NCI-H446 treated with DMSO at 0.1 percent for 48 hours (cell line): ENCODE results near the gene TEDC2.
"Not testable (repeated sequence)": the region's sequence is repeated elsewhere in the genome, so short reads cannot be mapped to it uniquely, and the experiment has no call there.

ENCODE experiments used
- DNase-seq: peaks from one replicate; lab custom pipeline; 2025; lab: John Stamatoyannopoulos, UW

The TEDC2 gene

GRCh38 chr16:2438121-2438520, 21.8 kb upstream of the TEDC2 start:
- no peak for DNase-seq

DNA sequence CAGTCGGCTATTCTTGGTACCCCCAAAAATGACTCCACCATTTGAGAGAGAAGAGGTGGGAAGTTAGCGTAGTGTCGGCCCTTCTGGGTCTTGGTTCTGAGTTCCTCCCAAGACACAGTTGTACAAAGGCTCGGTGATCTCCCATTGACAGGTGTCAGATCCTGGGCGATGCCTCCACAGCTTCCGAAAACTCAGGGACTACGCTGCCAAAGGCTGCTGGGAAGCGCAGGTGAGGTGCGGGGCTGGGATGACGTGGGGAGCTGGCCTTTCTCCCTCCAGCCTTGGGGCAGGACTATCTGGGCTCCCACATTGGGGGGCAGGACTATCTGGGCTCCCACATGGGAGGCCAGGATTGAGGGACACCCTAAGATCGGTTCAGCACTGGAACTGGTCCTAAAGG, 20.3 kb upstream of the TEDC2 start:
- no peak for DNase-seq

GRCh38 chr16:2441143-2441804, 18.6 kb upstream of the TEDC2 start:
- not testable (repeated sequence) for DNase-seq

- no peak for DNase-seq
Observed at GRCh38 chr16:2443555-2443954, 16.4 kb upstream of the TEDC2 start.

DNA sequence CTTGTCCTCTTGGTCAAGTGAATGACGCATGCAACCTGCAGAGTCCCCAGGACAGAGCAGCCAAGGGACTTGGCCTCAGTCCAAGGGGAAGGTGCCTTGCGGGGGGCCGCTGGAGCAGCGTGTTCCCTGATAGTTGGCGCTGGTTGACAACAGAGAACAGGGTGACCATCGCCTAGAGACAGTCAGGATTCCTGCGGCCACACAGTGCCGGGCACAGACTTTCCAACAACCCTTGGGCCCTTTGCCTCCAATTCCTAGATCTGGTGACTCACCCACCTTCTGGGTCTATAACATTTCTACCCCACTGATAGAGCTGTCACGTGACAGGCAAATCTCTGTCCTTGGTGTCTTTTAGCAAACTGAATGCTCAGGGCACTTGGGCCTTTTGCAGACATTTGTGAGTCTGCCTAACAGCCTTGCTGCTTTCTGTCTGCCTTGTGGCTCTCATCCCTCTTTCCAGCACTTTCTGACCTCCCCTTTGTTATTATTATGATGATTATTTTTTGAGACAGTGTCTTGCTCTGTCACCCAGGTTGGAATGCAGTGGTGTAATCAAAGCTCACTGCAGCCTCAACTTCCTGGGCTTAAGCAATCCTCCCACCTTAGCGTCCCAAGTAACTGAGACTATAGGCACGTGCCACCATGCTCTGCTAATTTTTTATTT, 11.9 kb upstream of the TEDC2 start:
- DNase-seq = no peak

DNA sequence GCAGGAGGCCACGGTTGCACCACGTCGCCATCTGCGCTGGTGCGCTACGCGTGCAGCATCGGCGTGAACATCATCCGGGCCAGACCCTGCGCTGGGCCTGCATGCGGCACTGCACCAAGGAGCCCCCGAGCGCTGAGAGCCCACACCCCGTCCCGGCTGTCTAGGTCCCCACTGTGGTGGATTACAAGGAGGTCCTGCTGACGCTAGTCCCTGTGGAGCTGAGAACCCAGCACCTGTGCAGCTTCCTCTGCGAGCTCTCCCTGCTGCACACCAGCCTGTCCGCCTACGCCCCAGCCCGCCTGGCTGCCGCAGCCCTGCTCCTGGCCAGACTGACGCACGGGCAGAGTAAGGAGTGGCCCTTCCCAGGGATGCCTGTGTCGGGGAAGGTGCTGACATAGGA, 10.8 kb upstream of the TEDC2 start:
- DNase-seq = no peak

- DNase-seq = no peak
Observed at GRCh38 chr16:2450535-2450934, 9.4 kb upstream of the TEDC2 start.

- DNase-seq = no peak
Observed at GRCh38 chr16:2450975-2451381, 8.9 kb upstream of the TEDC2 start.

DNA sequence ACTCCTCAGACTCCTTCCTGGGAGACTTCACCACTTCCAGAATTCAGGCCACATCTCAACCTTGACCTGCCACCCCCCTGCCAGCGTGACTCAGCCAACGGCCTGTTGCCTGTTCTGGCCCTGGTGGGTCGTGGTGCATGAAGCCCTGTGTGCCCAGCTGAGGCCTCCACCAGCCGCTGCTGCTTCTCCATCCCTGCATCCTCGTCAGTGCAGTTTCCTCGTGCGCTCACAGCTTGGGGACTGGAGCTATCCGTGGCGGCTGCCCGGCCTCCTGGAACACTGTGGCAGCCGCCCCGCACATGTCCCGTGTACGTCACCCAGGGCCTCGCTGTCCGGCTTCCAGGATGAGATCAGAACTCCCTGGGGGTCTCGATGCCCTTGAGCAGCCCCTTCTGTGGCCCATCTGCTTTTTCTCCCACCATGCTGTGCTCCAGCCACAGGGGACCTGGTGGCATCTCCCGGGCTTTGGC, 8.0 kb upstream of the TEDC2 start:
- no peak for DNase-seq

DNA sequence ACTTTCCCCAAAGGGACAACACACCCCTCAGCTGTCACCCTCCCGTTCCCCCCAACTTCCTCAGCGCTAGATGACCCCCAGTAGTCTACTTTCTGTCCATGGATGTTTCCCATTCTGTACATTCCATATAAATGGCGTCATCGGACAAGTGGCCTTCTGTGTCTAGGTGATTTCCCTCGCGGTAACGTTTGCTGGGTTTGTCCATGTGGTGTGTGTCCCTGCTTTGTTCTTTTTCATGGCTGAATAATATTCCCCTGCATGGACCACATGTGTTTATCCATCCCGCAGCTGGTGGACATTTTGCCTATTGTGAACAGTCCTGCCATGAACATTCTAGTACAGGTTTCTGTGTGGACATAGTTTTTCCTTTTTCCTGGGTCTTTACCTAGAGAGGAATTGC, 7.3 kb upstream of the TEDC2 start:
- DNase-seq = no peak

GRCh38 chr16:2455081-2455845, 4.6 kb upstream of the TEDC2 start:
- DNase-seq = no peak

DNA sequence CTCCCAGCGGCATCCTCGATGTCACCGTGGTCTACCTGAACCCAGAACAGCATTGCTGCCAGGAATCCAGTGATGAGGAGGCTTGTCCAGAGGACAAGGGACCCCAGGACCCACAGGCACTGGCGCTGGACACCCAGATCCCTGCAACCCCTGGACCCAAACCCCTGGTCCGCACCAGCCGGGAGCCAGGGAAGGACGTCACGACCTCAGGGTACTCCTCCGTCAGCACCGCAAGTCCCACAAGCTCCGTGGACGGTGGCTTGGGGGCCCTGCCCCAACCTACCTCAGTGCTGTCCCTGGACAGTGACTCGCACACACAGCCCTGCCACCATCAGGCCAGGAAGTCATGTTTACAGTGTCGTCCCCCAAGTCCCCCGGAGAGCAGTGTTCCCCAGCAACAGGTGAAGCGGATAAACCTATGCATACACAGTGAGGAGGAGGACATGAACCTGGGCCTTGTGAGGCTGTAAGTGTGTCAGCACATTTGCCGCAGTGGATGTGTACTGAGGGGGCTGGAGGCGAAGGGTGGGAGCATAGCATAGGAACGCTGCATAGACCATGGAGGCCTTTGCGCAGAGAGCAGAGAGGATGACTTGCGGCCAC, 3.3 kb upstream of the TEDC2 start:
- DNase-seq = no peak

- DNase-seq = no peak
Observed at GRCh38 chr16:2457267-2457666, 2.6 kb upstream of the TEDC2 start.

DNA sequence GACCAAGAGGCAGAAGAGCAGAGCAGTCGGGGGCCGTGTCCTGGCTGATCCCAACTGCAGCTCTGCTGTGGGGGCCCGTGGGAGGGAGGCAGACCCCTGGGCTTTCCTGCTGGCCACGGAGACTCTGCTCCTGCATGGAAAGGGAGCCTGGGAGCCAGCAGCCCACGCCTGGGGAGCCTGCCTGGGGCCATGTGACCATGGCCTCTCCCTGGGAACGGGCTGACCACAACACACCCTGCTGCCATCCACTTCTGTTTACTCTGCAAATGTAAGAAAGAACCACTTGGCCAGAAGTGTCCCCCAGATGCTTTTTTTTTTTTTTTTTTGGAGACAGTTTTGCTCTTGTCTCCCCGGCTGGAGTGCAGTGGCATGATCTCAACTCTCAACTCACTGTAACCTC, 2.0 kb upstream of the TEDC2 start:
- DNase-seq = no peak

- DNase-seq = no peak
Observed at GRCh38 chr16:2458887-2459646, 842 bp upstream of the TEDC2 start.

DNA sequence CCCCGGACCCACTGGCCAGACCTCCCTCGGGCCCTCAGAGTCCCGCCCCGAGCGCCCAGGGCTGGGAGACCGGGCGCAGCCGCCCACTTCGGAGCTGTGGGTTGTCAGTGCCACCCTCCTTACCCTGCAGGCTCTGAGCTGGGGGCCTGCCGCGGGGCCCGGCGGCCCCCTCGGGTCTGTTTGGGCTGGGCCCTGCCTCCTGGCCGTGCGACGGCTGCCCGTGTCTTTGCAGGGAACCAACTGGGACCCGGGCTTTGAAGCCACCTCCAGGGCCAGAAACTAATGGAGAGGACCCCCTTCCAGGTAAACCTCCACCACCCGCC, 443 bp downstream of the TEDC2 start:
- DNase-seq = no peak

DNA sequence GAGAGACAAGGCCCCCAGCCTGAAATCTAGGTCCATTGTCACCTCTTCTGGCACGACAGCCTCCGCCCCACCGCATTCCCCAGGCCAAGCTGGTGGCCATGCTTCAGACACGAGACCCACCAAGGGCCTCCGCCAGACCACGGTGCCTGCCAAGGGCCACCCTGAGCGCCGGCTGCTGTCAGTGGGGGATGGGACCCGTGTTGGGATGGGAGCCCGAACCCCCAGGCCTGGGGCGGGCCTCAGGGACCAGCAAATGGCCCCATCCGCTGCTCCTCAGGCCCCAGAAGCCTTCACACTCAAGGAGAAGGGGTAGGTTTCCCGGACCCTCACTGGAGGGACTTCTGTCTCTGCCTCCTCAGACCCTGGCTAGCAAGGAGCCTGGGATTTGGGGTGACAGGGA, 1.0 kb downstream of the TEDC2 start:
- DNase-seq = no peak

- DNase-seq = no peak
Observed at GRCh38 chr16:2462031-2462866, 2.3 kb downstream of the TEDC2 start.

DNA sequence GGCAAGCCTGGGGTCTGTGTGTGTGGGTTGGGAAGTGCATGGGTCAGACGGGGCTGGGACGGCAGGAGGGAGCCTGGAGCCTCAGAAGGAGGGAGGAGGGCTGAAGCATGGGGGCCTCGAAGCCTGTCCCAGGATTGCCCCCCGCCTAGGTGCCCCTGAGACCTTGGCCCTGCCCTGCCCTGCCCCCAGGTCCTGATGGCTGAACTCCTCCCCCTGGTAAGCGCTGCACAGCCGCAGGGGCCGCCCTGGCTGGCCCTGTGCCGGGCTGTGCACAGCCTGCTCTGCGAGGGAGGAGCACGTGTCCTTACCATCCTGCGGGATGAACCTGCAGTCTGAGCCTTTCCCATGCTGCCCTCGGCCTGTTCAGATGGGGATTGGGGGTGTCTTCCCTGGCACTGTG, 4.4 kb downstream of the TEDC2 start:
- DNase-seq = no peak

- no peak for DNase-seq
Observed at GRCh38 chr16:2465653-2466415, 5.9 kb downstream of the TEDC2 start.
